Chondrocyte (in vitro differentiated cells): ENCODE results near the gene FLNB. TPM values are rescaled to one million over a fixed set of nuclear protein-coding genes. Genes with fewer than 3 reads are reported as not detected.

Experiments used
- DNase-seq: peaks from one replicate; pipeline ENCODE4 v3.0.0; 2021; ENCODE audit warnings: mixed read lengths, low spot score
- H3K27ac Mint-ChIP-seq: one replicate; pipeline ENCODE4 v1.8.0; 2021; ENCODE audit warnings: mild to moderate bottlenecking, moderate library complexity, mixed read lengths; ENCODE audit not compliant: unreplicated experiment
- H3K27me3 Mint-ChIP-seq: 2 replicates; pipeline ENCODE4 v1.8.0; 2021; ENCODE audit warnings: low read depth, mixed read lengths
- H3K36me3 Mint-ChIP-seq: 2 replicates; pipeline ENCODE4 v1.8.0; 2021; ENCODE audit warnings: low read depth, mixed read lengths
- H3K4me1 Mint-ChIP-seq: 2 replicates; pipeline ENCODE4 v1.8.0; 2021; ENCODE audit warnings: low read depth, mild to moderate bottlenecking, mixed read lengths
- H3K4me3 Mint-ChIP-seq: one replicate; pipeline ENCODE4 v1.8.0; 2021; ENCODE audit warnings: mild to moderate bottlenecking, moderate library complexity, mixed read lengths; ENCODE audit not compliant: unreplicated experiment
- H3K9me3 Mint-ChIP-seq: 2 replicates; pipeline ENCODE4 v1.8.0; 2021; ENCODE audit warnings: low read depth, mixed read lengths
- total RNA-seq: library from RNA; stranded (reverse); gene quantifications from 3 replicates; pipeline ENCODE4 v1.2.1, GENCODE V29; 2021
- TF ChIP-seq, protein P1 (sequence below): fragments of 200-600 bp; sonication (generic); IDR thresholded peaks from 2 replicates; pipeline ENCODE4 v1.5.0; 2021; ENCODE audit warnings: antibody characterized with exemption, mild to moderate bottlenecking, moderate library complexity

The FLNB gene
- total RNA-seq, 1 donor from 2014 or later, result 70.2 TPM

DNA sequence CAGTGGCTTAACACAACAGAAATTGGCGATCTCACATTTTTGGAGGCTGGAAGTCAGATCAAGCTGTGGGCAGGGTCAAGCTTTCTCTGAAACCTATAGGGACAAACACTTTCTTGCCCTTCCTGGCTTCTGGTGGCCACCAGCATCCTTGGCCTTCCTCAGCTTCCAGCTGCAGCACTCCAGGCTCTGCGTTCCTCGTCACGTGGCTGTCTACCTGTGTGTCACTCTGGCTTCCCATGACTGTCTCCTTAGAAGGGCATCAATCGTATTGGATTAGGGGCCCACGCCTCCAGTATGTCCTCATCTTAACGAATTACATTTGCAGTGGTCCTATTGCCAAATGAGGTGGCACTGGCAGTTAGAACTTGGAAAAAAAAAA, 176.7 kb downstream of the FLNB start:
- H3K36me3 Mint-ChIP-seq, result no peaks in the 10 kb centered on the region
- peak; percentile 56 for DNase-seq
- no peak overlapping the region for H3K4me3 Mint-ChIP-seq
- no peaks in the 10 kb centered on the region for H3K4me1 Mint-ChIP-seq
- no peaks in the 10 kb centered on the region for H3K27me3 Mint-ChIP-seq
- H3K9me3 Mint-ChIP-seq, result no peaks in the 10 kb centered on the region
- TF ChIP-seq, protein P1, sequence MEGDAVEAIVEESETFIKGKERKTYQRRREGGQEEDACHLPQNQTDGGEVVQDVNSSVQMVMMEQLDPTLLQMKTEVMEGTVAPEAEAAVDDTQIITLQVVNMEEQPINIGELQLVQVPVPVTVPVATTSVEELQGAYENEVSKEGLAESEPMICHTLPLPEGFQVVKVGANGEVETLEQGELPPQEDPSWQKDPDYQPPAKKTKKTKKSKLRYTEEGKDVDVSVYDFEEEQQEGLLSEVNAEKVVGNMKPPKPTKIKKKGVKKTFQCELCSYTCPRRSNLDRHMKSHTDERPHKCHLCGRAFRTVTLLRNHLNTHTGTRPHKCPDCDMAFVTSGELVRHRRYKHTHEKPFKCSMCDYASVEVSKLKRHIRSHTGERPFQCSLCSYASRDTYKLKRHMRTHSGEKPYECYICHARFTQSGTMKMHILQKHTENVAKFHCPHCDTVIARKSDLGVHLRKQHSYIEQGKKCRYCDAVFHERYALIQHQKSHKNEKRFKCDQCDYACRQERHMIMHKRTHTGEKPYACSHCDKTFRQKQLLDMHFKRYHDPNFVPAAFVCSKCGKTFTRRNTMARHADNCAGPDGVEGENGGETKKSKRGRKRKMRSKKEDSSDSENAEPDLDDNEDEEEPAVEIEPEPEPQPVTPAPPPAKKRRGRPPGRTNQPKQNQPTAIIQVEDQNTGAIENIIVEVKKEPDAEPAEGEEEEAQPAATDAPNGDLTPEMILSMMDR, result no peak
- H3K27ac Mint-ChIP-seq, result no peak overlapping the region

DNA sequence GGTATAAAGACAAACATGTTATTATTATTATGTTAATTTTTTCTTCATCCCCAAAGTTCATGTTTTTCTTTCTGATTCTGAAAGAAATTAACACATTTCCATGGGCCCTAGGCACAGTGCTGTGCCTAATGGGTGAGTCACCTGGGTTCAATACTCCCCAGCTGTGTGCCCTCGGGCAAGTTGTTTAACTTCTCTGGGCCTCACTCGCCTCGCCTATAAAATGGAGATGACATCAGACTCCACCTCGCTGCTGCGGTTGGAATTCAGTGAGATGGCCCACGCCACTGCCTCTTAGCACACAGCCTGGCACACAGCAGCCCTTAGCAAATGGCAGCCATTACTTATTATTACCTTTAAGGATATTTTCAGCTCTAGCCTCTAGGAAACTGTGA, 179.9 kb downstream of the FLNB start:
- no peak overlapping the region for H3K27ac Mint-ChIP-seq
- H3K27me3 Mint-ChIP-seq, result no peaks in the 10 kb centered on the region
- TF ChIP-seq, protein P1, result no peak
- no peaks in the 10 kb centered on the region for H3K4me1 Mint-ChIP-seq
- H3K36me3 Mint-ChIP-seq, result no peaks in the 10 kb centered on the region
- no peaks in the 10 kb centered on the region for H3K9me3 Mint-ChIP-seq
- peak; percentile 47 for DNase-seq
- H3K4me3 Mint-ChIP-seq, result no peak overlapping the region

GRCh38 chr3:58188921-58189451, 180.8 kb downstream of the FLNB start:
- Mint-ChIP-seq H3K4me3 (no peak overlapping the region), H3K27ac (no peak overlapping the region), H3K36me3 (no peaks in the 10 kb centered on the region), H3K9me3 (no peaks in the 10 kb centered on the region), H3K4me1 (no peaks in the 10 kb centered on the region), H3K27me3 (no peaks in the 10 kb centered on the region)
- TF ChIP-seq, protein P1, result no peak
- DNase-seq, result peak; percentile 68

DNA sequence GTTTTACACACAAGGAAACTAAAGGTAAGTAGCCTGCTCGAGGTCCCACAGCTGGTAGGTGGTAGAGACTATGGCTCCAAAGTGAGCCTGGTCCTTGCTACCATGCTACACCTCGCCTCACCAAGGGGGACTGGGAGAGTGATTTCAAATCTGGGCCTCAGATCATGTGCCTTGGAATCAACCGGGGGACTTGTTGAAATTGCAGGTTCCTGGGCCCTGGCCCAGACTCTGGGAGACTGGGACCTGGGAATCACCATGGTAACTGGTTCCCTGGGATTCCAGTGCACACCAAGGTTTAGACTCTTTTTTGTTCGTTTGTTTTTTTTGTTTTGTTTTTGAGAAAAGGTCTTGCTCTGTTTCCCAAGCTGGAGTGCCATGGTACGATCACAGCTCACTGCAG, 181.5 kb downstream of the FLNB start:
- Mint-ChIP-seq H3K4me1 (no peaks in the 10 kb centered on the region), H3K9me3 (no peaks in the 10 kb centered on the region), H3K36me3 (no peaks in the 10 kb centered on the region), H3K27me3 (no peaks in the 10 kb centered on the region), H3K4me3 (no peak overlapping the region), H3K27ac (no peak overlapping the region)
- TF ChIP-seq, protein P1, result no peak
- DNase-seq, result peak; percentile 18

DNA sequence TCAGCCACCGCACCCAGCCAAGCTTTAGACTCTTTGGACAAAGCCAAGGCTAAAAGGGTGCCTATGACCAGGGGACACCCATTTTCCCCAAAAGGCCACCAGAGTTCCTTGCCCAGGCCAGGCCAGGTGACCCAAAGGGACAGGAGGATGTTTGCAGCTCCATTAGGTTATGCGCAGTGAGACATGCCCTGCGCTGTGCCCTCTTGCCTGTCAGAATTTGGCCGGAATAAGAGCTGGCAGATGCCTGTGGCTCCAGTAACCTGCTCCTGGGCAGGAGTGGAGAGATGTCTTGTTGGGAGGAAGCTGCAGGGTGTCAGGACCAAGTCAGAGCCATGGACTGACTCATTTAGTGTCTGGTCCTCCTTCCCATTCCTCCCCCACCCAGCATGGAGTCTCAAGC, 182.1 kb downstream of the FLNB start:
- TF ChIP-seq, protein P1, result no peak
- Mint-ChIP-seq H3K4me3 (no peak overlapping the region), H3K36me3 (no peaks in the 10 kb centered on the region), H3K27me3 (no peaks in the 10 kb centered on the region), H3K27ac (no peak overlapping the region), H3K9me3 (no peaks in the 10 kb centered on the region), H3K4me1 (no peaks in the 10 kb centered on the region)
- peak; percentile 53 for DNase-seq
